ENCODE results near the gene TRIM44. TPM values are rescaled to one million over a fixed set of nuclear protein-coding genes. Genes with fewer than 3 reads are reported as not detected.
"Not testable (repeated sequence)": the region's sequence is repeated elsewhere in the genome, so short reads cannot be mapped to it uniquely, and the experiment has no call there.

TRIM44 gene
- total and polyA plus RNA-seq, 10 donors: 5.3 to 65.7 (median 48.5) TPM

DNA sequence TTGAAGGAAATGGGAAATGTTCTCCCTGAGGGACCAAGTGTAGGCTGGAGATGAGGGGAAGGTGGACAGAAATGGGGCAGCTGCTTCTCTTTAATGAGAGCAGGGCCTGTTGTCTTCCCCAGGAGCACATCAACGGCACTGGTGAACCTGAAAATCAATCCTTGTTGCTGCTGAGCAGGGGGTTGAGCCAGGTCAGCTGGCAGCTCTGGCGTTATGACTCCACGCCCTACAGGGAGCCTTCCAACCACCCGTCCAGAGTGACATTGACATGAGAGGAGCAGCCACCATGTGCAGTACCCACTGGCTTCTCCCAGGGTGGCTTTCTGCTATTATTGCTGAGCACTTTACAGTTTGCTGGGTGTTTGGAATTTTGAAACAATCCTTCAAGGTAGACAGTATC is 164.4 kb downstream of the TRIM44 start:
- Histone ChIP-seq H3K4me3 (no peak overlapping the region), H3K36me3 (no peaks in the 10 kb centered on the region), H3K27me3 (replicated peaks in 1 of 7) (no peaks in the 10 kb centered on the region), H3K27ac (no peak overlapping the region), H3K9me3 (peaks cover 0 to 1% (median under 1%) of the 10 kb centered on the region in 8 donors), H3K4me1 (peaks cover 5 to 18% (median 12%) of the 10 kb centered on the region in 6 donors)
- WGBS, 5 donors: 64 to 72% (median 70%) methylated on average over 4 of the region's 4 CpGs
- intact Hi-C loops (cut with DNase I; ENCODE audit: low total_unique reads): loop anchor here (10.0 kb wide), 2 partner anchors 212 to 308 kb away; partner anchors contain the start of gene FJX1
- TF ChIP-seq CTCF (IDR thresholded peaks at IDR 0.05 in 8 of 11, conservative IDR thresholded peaks at IDR 0.05 in 3 of 11): no peak
- no peak for DNase-seq

DNA sequence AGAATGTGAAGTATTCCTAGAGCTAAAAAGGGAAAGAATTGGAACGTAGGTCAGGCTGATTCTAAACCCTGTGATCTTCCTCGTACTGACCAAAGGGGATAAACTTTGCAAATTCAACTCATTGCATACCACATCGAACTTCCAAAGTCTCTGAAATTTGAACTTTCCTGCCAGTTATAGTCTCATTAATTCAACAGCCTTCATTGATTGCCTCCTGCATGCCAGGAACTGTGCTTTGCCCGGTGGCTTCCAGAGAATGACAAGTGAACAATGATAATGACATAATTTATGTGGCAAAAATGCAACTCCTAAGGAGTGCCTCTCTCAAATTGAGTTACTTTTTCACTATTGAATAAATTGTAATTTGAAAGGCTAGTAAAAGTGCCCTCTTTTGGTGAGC is 173.6 kb downstream of the TRIM44 start:
- intact Hi-C loops (cut with DNase I; ENCODE audit: low total_unique reads): no loop called here
- H3K27ac ChIP-seq: no peak overlapping the region
- H3K4me3 ChIP-seq: no peak overlapping the region
- H3K9me3 ChIP-seq: peaks cover 0 to 14% (median 3%) of the 10 kb centered on the region in 8 donors
- no peaks in the 10 kb centered on the region for H3K4me1 ChIP-seq
- H3K27me3 ChIP-seq (replicated peaks in 1 of 7): no peaks in the 10 kb centered on the region
- 80 to 88% (median 85%) methylated on average over 4 of the region's 4 CpGs for WGBS, 5 donors
- TF ChIP-seq CTCF (IDR thresholded peaks at IDR 0.05 in 8 of 11, conservative IDR thresholded peaks at IDR 0.05 in 3 of 11) (no peak), POLR2A (IDR thresholded peaks at IDR 0.05) (no peak), POLR2AphosphoS5 (IDR thresholded peaks at IDR 0.05) (no peak)
- H3K36me3 ChIP-seq: no peaks in the 10 kb centered on the region
- no peak for DNase-seq

GRCh38 chr11:35838071-35838470 is 175.5 kb downstream of the TRIM44 start:
- 82 to 88% (median 84%) methylated on average over 3 of the region's 3 CpGs for WGBS, 5 donors
- H3K4me1 ChIP-seq: no peaks in the 10 kb centered on the region
- no peak overlapping the region for H3K27ac ChIP-seq
- DNase-seq: no peak
- no peak overlapping the region for H3K4me3 ChIP-seq
- peaks cover 0 to 6% (median 0%) of the 10 kb centered on the region in 8 donors for H3K9me3 ChIP-seq
- H3K27me3 ChIP-seq (replicated peaks in 1 of 7): no peaks in the 10 kb centered on the region
- intact Hi-C loops (cut with DNase I; ENCODE audit: low total_unique reads): no loop called here
- H3K36me3 ChIP-seq: no peaks in the 10 kb centered on the region
- TF ChIP-seq POLR2A (IDR thresholded peaks at IDR 0.05) (no peak), POLR2AphosphoS5 (IDR thresholded peaks at IDR 0.05) (no peak), CTCF (IDR thresholded peaks at IDR 0.05 in 8 of 11, conservative IDR thresholded peaks at IDR 0.05 in 3 of 11) (no peak)

- H3K4me1 ChIP-seq; intact Hi-C loops (cut with DNase I; ENCODE audit: low total_unique reads); DNase-seq; H3K36me3 ChIP-seq; H3K4me3 ChIP-seq; H3K27ac ChIP-seq; H3K9me3 ChIP-seq; H3K27me3 ChIP-seq (replicated peaks in 1 of 7): not testable (repeated sequence)
- 84 to 91% (median 86%) methylated on average over 10 of the region's 10 CpGs for WGBS, 5 donors
Observed at GRCh38 chr11:35838697-35839367, 176.3 kb downstream of the TRIM44 start.

Measured in spleen (tissue), 11 donors.